IMR-90 (cell line): ENCODE results near the gene CLEC4A.

ENCODE experiments used
- CEBPB ChIP-seq: IDR thresholded peaks from 2 replicates; pipeline ENCODE4 v1.6.1; 2012; ENCODE audit warnings: low read depth, low read length, improper control_type of control experiment
- CHD1 ChIP-seq: IDR thresholded peaks from 2 replicates; pipeline ENCODE4 v1.6.1; 2012; ENCODE audit warnings: low read depth, low read length, improper control_type of control experiment
- CTCF ChIP-seq: conservative IDR thresholded peaks from 2 replicates; pipeline ENCODE4 v1.5.1; 2012; ENCODE audit warnings: mild to moderate bottlenecking, low read depth, low read length, improper control_type of control experiment
- MAFK ChIP-seq: IDR thresholded peaks from 2 replicates; pipeline ENCODE4 v1.6.1; 2012; ENCODE audit warnings: low read depth, low read length, improper control_type of control experiment
- MAZ ChIP-seq: IDR thresholded peaks from 2 replicates; pipeline ENCODE4 v1.6.1; 2012; ENCODE audit warnings: low read depth, mild to moderate bottlenecking, low read length, improper control_type of control experiment, moderate library complexity, borderline replicate concordance
- MXI1 ChIP-seq: IDR thresholded peaks from 2 replicates; pipeline ENCODE4 v1.6.1; 2012; ENCODE audit warnings: low read depth, mild to moderate bottlenecking, low read length, moderate library complexity, borderline replicate concordance
- NFE2L2 ChIP-seq: fragments of 150-350 bp; IDR thresholded peaks from 2 replicates; pipeline ENCODE4 v1.6.1; 2016; ENCODE audit warnings: low read depth, mild to moderate bottlenecking, low read length
- POLR2A ChIP-seq: IDR thresholded peaks from 2 replicates; pipeline ENCODE4 v1.6.1; 2012; ENCODE audit warnings: mild to moderate bottlenecking, low read depth, low read length
- RAD21 ChIP-seq: IDR thresholded peaks from 2 replicates; pipeline ENCODE4 v1.6.1; 2012; ENCODE audit warnings: low read length, improper control_type of control experiment
- RCOR1 ChIP-seq: IDR thresholded peaks from 2 replicates; pipeline ENCODE4 v1.6.1; 2012; ENCODE audit warnings: mild to moderate bottlenecking, low read length, improper control_type of control experiment; ENCODE audit not compliant: insufficient replicate concordance
- RFX5 ChIP-seq: IDR thresholded peaks from 2 replicates; pipeline ENCODE4 v1.8.0; 2012; ENCODE audit warnings: low read depth, mild to moderate bottlenecking, low read length, moderate library complexity
- SMC3 ChIP-seq: fragments of 150-350 bp; IDR thresholded peaks from 2 replicates; pipeline ENCODE4 v1.6.1; 2016; ENCODE audit warnings: low read depth, mild to moderate bottlenecking, antibody characterized with exemption, low read length, moderate library complexity
- TF ChIP-seq, protein P1 (sequence below): fragments of 150-350 bp; IDR thresholded peaks from 2 replicates; pipeline ENCODE4 v1.6.1; 2017; ENCODE audit warnings: mild to moderate bottlenecking, antibody characterized with exemption, low read length, low read depth
- TF ChIP-seq, protein P2 (sequence below): fragments of 150-350 bp; IDR thresholded peaks from 2 replicates; pipeline ENCODE4 v1.6.1; 2016; ENCODE audit warnings: low read depth, mild to moderate bottlenecking, low read length, moderate library complexity, borderline replicate concordance

DNA sequence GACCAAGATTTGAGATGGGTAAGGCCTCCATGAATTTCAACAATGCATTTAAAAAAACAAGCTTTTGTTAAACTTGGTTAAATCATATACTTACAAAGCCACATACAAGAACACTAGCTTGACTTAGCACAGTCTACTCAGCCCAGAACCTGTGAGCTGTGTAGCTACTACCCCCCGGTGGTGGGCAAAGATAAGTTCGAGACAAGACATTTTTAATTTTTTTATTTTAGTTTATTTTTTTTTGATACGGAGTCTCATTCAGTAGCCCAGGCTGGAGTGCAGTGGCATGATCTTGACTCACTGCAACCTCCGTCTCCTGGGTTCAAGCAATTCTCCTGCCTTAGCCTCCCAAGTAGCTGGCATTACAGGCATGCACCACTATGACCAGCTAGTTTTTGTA is 45.0 kb upstream of the CLEC4A start:
- no peak for TF ChIP-seq NFE2L2
- peak; percentile 77 for TF ChIP-seq CTCF
- TF ChIP-seq POLR2A = no peak
- no peak for TF ChIP-seq CEBPB
- no peak for TF ChIP-seq CHD1
- no peak for TF ChIP-seq RFX5
- TF ChIP-seq, protein P1, sequence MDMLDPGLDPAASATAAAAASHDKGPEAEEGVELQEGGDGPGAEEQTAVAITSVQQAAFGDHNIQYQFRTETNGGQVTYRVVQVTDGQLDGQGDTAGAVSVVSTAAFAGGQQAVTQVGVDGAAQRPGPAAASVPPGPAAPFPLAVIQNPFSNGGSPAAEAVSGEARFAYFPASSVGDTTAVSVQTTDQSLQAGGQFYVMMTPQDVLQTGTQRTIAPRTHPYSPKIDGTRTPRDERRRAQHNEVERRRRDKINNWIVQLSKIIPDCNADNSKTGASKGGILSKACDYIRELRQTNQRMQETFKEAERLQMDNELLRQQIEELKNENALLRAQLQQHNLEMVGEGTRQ = no peak
- TF ChIP-seq RCOR1 = no peak
- no peak for TF ChIP-seq MAFK
- TF ChIP-seq MXI1 = no peak
- peak; percentile 84 for TF ChIP-seq RAD21
- TF ChIP-seq, protein P2, sequence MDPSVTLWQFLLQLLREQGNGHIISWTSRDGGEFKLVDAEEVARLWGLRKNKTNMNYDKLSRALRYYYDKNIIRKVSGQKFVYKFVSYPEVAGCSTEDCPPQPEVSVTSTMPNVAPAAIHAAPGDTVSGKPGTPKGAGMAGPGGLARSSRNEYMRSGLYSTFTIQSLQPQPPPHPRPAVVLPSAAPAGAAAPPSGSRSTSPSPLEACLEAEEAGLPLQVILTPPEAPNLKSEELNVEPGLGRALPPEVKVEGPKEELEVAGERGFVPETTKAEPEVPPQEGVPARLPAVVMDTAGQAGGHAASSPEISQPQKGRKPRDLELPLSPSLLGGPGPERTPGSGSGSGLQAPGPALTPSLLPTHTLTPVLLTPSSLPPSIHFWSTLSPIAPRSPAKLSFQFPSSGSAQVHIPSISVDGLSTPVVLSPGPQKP = no peak
- TF ChIP-seq SMC3 = peak; percentile 69
- no peak for TF ChIP-seq MAZ
